GM12874 (cell line): ENCODE measurements around the gene MCM9.
A peak's percentile ranks its signal among the peaks of the same experiment; 100 is the strongest.

ENCODE experiments used
- TF ChIP-seq, protein P1 (sequence below): IDR thresholded peaks from 2 replicates; pipeline ENCODE4 v1.5.1; 2011; ENCODE audit warnings: low read depth, mild to moderate bottlenecking, control low read depth, low read length, moderate library complexity; ENCODE audit not compliant: insufficient read depth

MCM9 gene

DNA sequence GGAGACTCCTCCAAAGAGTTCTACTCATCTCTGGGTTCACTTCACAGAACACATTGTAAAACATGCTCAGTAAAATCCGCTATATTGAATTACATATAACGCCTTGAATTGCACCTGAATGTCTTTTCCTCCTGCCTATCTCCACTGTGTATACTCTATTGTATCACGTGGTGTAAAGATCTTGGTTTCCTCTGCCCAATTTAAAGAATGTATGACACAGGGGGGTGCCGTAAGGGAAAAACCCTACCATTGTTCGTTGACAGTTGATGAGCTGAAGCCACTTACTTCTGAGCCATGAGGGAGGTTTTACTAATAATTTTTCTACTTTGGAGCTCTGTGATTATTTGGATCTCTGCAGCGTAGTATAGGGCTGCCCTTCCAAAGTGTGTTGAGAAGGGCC, 35.0 kb downstream of the MCM9 start:
- TF ChIP-seq, protein P1, sequence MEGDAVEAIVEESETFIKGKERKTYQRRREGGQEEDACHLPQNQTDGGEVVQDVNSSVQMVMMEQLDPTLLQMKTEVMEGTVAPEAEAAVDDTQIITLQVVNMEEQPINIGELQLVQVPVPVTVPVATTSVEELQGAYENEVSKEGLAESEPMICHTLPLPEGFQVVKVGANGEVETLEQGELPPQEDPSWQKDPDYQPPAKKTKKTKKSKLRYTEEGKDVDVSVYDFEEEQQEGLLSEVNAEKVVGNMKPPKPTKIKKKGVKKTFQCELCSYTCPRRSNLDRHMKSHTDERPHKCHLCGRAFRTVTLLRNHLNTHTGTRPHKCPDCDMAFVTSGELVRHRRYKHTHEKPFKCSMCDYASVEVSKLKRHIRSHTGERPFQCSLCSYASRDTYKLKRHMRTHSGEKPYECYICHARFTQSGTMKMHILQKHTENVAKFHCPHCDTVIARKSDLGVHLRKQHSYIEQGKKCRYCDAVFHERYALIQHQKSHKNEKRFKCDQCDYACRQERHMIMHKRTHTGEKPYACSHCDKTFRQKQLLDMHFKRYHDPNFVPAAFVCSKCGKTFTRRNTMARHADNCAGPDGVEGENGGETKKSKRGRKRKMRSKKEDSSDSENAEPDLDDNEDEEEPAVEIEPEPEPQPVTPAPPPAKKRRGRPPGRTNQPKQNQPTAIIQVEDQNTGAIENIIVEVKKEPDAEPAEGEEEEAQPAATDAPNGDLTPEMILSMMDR, result no peak

GRCh38 chr6:118897386-118897785, 37.6 kb downstream of the MCM9 start:
- TF ChIP-seq, protein P1, result no peak

GRCh38 chr6:118896339-118897136, 38.4 kb downstream of the MCM9 start:
- TF ChIP-seq, protein P1, result peak; percentile 20; the same call in 1 of the 2 replicates

DNA sequence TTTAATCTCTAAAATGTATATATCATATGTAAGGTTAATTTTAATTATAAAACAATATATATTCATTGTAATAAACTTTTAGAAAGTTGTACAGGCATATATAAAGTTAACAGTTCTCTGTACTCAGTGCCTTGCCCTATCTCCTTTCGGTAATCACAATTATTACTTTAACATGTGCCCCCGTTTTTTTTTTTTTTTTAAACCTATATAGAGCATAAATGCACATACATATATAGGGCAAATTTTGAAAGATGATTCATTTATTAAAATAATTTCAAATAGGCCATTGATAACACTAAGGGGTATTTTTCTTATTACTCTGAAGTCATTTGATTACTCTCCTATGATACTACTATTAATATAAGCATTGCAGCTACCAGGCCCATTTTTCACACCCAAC, 39.1 kb downstream of the MCM9 start:
- TF ChIP-seq, protein P1, result no peak

GRCh38 chr6:118895261-118895560, 39.7 kb downstream of the MCM9 start:
- TF ChIP-seq, protein P1, result no peak

DNA sequence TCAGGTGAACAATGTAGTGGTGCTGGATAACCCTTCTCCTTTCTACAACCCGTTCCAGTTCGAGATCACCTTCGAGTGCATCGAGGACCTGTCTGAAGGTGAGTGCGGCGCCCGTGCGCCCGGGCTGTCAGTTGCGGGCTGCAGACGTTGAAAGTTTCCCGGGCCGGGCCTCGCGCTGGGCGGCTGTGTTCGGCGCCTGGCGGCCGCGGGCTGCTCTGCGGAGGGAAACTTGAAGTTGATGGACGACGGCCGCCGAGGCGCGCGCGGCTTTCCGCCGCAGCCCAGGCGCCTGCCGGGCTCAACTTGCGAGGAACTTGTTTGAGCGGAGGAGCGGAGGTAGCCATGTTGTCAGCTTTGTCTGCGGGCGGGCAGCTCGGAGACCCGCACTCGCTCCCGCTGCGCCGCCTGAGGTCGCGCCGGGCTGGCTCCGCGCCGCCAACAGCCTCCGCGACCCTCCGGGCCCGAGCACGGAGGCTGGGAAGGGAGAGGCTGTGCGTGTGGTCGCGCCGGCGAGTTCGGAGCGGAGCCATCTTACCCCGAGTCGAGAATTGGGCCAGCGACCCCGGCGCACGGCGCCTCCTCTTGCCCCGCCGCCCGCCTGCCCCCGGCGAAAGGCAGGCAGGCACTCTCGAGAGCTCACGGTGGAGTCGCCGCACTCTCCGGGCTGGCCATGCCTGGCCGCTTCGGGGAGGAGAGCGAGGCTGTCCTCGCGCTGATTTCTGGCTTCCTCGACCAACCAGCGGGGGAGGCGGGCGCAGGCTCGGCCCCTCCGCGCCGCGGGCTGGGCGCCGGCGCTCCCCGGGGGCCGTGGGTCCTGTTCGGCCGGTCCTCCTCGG, 40.3 kb downstream of the MCM9 start:
- TF ChIP-seq, protein P1, result no peak

GRCh38 chr6:118893807-118894424, 41.0 kb downstream of the MCM9 start, which contains the start of gene ASF1A:
Gene ASF1A (plus strand): TSS chr6:118894152. CDS start chr6:118894414, 262 bp downstream.
- TF ChIP-seq, protein P1, result peak; percentile 49
